Inferior parietal cortex (tissue), 1 donor: ENCODE data around the gene SIGLEC15.
"Not testable (repeated sequence)": the region's sequence is repeated elsewhere in the genome, so short reads cannot be mapped to it uniquely, and the experiment has no call there.

Source experiments
- DNase-seq: peaks from one replicate; pipeline ENCODE4 v3.0.0-alpha.2; 2016; ENCODE audit errors: extremely low spot score

Gene SIGLEC15

GRCh38 chr18:45820106-45820745 lies 5.2 kb upstream of the SIGLEC15 start:
- no peak for DNase-seq

- no peak for DNase-seq
Observed at GRCh38 chr18:45821026-45821425, 4.4 kb upstream of the SIGLEC15 start.

- no peak for DNase-seq
Observed at GRCh38 chr18:45821711-45822110, 3.8 kb upstream of the SIGLEC15 start.

- DNase-seq, result no peak
Observed at GRCh38 chr18:45826084-45826483, 609 bp downstream of the SIGLEC15 start.

- not testable (repeated sequence) for DNase-seq
Observed at GRCh38 chr18:45826716-45827115, 1.2 kb downstream of the SIGLEC15 start.

GRCh38 chr18:45828917-45829811 lies 3.7 kb downstream of the SIGLEC15 start:
- no peak for DNase-seq

GRCh38 chr18:45829855-45830254 lies 4.4 kb downstream of the SIGLEC15 start:
- no peak for DNase-seq

GRCh38 chr18:45830917-45831316 lies 5.4 kb downstream of the SIGLEC15 start:
- no peak for DNase-seq

- no peak for DNase-seq
Observed at GRCh38 chr18:45833846-45834245, 8.4 kb downstream of the SIGLEC15 start.

GRCh38 chr18:45834306-45834705 lies 8.8 kb downstream of the SIGLEC15 start:
- DNase-seq, result no peak

- DNase-seq, result no peak
Observed at GRCh38 chr18:45835057-45835636, 9.7 kb downstream of the SIGLEC15 start.

- no peak for DNase-seq
Observed at GRCh38 chr18:45836242-45837205, 11.0 kb downstream of the SIGLEC15 start.

- no peak for DNase-seq
Observed at GRCh38 chr18:45837283-45838070, 12.0 kb downstream of the SIGLEC15 start.

GRCh38 chr18:45838302-45839070 lies 13.0 kb downstream of the SIGLEC15 start:
- no peak for DNase-seq

GRCh38 chr18:45839414-45840395 lies 14.2 kb downstream of the SIGLEC15 start:
- DNase-seq, result peak; percentile 19

GRCh38 chr18:45841060-45841764 lies 15.7 kb downstream of the SIGLEC15 start:
- no peak for DNase-seq

- DNase-seq, result no peak
Observed at GRCh38 chr18:45841765-45842442, 16.4 kb downstream of the SIGLEC15 start.

- DNase-seq, result no peak
Observed at GRCh38 chr18:45843019-45843418, 17.5 kb downstream of the SIGLEC15 start.
